Measurements from ENCODE around the gene GTF3C6. TPM values are rescaled to one million over a fixed set of nuclear protein-coding genes. Genes with fewer than 3 reads are reported as not detected.

Gene GTF3C6
- total RNA-seq, 6 donors from 2014 or later = 16.0 to 55.2 (median 41.8) TPM

Other genes starting within 250 kb of the GTF3C6 start
- gene CDK19, start 143.2 kb upstream of the GTF3C6 start, total RNA-seq = 10 to 100 TPM in 3 of 6 donors, 1 to 10 TPM in 3; 5.2 to 20.4 (median 12.4) TPM
- 100 to 1,000 TPM in 2 of 6 donors, 10 to 100 TPM in 4; 57.2 to 132 (median 67.9) TPM for gene AMD1, start 83.9 kb upstream of the GTF3C6 start, total RNA-seq
- 10 to 100 TPM in 4 of 6 donors, 1 to 10 TPM in 2; 2.1 to 20.8 (median 15.9) TPM for gene RPF2, start 23.3 kb downstream of the GTF3C6 start, total RNA-seq
- 10 to 100 TPM in 5 of 6 donors, 1 to 10 TPM in 1; 8.7 to 94.4 (median 18.9) TPM for gene SLC16A10, start 128.8 kb downstream of the GTF3C6 start, total RNA-seq